C1 segment of cervical spinal cord (tissue), 14 donors: Measurements from ENCODE around the gene SYNGAP1.

Source experiments
- DNase-seq, 14 donors: peaks; one replicate each; lab custom pipeline; 2025; lab: John Stamatoyannopoulos, UW

Gene SYNGAP1

DNA sequence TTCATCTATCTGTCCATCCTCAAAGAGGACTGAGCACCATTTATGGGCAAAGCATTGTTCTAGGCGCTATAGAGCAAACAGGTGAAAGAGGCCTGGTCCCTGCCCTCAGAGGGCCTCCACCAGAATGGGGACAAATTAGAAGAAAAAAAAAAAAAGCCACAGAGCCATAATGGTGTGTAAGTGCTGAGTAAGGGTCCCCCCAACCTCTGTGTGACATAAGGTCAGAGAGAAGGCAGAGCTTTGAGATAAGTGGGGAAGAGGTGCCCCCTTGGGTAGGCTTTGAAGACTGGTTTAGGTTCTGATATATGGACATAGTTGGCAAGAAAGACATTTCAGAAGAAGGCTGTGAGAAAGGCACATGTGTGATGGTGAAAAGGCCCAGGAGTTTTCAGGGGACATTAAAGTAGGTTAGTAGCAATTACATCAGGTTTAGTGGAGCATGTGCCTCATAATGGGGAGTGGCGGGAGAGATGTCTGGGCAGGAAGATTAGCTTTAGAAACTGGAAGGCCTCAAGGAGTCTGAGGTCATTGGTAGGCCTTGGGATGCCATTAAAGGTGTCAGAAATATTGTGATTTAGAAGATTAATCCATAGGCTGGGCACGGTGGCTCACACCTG is 19.2 kb downstream of the SYNGAP1 start:
- no peak for DNase-seq

DNA sequence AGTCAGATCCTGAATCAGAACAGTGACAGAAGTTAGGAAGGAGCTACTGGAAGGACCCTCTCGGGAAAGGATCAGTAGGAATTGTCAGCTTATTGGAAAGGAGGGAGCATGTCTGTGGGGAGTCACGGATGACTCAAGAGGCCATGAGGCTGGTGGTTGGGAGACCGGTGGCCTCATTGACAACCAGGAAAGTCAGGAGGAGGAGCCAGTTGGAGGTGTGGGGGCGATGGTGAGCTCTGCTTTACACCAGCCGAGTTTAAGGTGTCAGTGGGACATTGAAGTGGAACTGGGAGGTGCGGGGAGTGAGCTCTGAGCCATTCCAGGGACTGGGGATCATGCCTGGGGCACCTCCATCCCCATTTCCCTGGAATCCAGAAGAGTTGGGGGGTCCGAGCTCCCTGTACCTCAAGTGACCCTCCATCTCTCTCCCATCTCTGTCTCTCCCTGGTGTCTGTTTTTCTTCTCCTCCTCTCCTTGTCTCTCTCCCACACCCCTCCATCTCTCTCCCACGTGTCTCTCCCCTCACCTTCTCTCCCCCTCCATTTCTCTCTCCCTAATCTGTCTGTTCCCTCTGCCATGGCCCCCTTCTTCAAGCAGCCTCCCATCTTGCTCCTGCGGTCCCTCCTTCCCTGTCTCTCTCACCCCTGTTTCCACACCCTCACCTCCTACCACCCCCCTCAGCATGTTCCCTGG is 20.2 kb downstream of the SYNGAP1 start:
- DNase-seq = no peak

DNA sequence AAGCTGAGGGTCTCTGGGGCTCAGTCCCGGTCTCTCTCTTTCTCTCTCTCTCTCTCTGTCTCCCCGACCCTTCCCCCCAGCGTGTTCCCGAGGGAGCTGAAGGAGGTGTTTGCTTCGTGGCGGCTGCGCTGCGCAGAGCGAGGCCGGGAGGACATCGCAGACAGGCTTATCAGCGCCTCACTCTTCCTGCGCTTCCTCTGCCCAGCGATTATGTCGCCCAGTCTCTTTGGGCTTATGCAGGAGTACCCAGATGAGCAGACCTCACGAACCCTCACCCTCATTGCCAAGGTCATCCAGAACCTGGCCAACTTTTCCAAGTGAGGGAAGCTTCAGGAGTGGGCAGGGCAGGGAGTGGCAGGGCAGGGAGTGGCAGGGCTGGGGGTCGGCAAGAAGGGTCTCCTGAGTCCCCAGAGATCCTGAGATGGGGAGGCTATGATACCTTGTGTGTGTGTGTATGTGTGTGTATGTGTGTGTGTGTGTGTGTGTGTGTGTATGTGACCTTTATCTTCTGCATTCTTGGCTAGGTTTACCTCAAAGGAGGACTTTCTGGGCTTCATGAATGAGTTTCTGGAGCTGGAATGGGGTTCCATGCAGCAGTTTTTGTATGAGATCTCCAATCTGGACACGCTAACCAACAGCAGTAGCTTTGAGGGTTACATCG is 20.9 kb downstream of the SYNGAP1 start:
- no peak for DNase-seq

DNA sequence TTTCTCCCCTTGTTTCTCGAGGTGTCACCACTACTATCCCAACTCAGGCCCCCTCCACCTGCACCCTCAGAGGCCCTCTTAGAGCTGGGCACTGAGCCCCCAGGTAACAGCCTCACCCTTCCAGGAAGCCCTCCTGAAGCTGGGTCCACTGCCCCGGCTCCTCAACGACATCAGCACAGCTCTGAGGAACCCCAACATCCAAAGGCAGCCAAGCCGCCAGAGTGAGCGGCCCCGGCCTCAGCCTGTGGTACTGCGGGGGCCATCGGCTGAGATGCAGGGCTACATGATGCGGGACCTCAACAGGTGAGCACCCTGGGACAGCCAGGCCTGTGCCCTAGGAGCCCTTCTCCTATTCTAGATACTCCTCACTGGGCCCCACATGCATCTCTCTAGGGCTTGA is 21.6 kb downstream of the SYNGAP1 start:
- no peak for DNase-seq

- no peak for DNase-seq
These were observed 22.4 kb downstream of the SYNGAP1 start for GRCh38 chr6:33442283-33442682.

DNA sequence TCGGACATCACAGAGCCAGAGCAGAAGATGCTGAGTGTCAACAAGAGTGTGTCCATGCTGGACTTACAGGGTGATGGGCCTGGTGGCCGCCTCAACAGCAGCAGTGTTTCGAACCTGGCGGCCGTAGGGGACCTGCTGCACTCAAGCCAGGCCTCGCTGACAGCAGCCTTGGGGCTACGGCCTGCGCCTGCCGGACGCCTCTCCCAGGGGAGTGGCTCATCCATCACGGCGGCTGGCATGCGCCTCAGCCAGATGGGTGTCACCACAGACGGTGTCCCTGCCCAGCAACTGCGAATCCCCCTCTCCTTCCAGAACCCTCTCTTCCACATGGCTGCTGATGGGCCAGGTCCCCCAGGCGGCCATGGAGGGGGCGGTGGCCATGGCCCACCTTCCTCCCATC is 23.2 kb downstream of the SYNGAP1 start:
- no peak for DNase-seq

- no peak for DNase-seq
These were observed 24.0 kb downstream of the SYNGAP1 start for GRCh38 chr6:33443619-33444504.

GRCh38 chr6:33445119-33445603 is 25.3 kb downstream of the SYNGAP1 start:
- no peak for DNase-seq

- DNase-seq = no peak
These were observed 26.5 kb downstream of the SYNGAP1 start for GRCh38 chr6:33446356-33446755.

GRCh38 chr6:33450434-33450833 is 30.6 kb downstream of the SYNGAP1 start:
- no peak for DNase-seq

GRCh38 chr6:33451606-33452005 is 31.7 kb downstream of the SYNGAP1 start:
- no peak for DNase-seq

- no peak for DNase-seq
These were observed 32.6 kb downstream of the SYNGAP1 start for GRCh38 chr6:33452496-33452895.

GRCh38 chr6:33453393-33454008 is 33.6 kb downstream of the SYNGAP1 start:
- no peak for DNase-seq

- DNase-seq = peak; percentile 72 to 96 (median 94)
These were observed 34.4 kb downstream of the SYNGAP1 start, which contains the start of gene ZBTB9 for GRCh38 chr6:33454009-33454946. Gene ZBTB9, plus strand, starts transcription at chr6:33454576. Its CDS starts 525 bp downstream, at chr6:33455101.

- no peak for DNase-seq
These were observed 35.2 kb downstream of the SYNGAP1 start for GRCh38 chr6:33455051-33455450.

GRCh38 chr6:33456156-33456555 is 36.3 kb downstream of the SYNGAP1 start:
- no peak for DNase-seq

DNA sequence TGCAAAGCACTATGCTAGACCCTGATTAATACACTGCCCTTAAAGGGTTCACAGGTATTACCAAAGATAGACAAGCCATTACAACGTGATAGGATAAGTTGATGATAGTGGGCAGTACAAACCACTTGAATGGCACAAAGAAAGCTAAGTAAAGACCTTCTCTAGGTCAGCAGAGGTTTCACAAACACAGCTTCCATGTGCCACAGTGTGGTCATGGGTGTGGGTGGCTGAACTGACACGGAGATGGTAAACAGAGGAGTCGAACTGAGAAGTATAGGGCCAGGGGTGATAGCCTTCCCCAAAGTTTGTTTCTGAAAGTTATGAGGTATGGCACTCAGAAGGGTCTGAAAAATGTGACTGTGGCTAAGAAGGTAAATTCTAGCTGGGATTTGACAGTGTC is 38.8 kb downstream of the SYNGAP1 start:
- DNase-seq = no peak

DNA sequence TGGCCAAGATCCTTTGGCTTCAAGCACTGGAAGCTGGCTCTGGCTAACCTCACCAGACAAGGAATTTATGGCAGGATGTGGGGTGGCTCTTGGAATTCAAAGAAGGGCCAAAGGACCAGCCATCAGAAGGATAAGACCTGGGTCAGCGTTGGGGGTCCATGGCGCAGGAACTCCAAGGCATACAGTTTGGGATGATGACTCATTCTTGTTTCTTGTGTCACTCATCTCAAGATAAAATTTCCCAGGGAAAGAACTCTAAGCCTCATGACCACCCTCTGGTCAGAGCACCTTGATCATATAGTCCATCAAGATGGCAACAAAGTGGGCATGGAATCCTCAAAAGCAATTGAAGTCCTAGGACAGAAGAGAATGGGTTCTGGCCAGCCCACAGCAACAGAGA is 39.4 kb downstream of the SYNGAP1 start:
- no peak for DNase-seq

GRCh38 chr6:33466075-33466735 is 46.3 kb downstream of the SYNGAP1 start:
- DNase-seq = no peak

DNA sequence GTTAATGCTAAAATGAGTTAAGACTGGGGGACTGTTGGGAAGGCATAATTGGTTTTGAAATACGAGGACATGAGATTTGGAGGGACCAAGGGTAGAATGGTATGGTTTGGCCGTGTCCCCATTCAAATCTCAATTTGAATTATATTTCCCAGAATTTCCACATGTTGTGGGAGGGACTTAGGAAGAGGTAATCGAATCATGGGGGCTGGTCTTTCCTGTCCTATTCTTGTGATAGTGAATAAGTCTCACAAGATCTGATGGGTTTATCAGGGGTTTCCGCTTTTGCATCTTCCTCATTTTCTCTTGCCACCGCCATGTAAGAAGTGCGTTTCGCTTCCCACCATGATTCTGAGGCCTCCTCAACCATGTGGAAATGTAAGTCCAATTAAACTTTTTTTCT is 47.2 kb downstream of the SYNGAP1 start:
- DNase-seq = no peak
